HEK293 (cell line): ENCODE measurements around the gene RRP7A.
"Not testable (repeated sequence)": the region's sequence is repeated elsewhere in the genome, so short reads cannot be mapped to it uniquely, and the experiment has no call there.

ENCODE experiments used
- BCL11A ChIP-seq: fragments of 450-650 bp; formaldehyde crosslinking; IDR thresholded peaks from 2 replicates; pipeline ENCODE4 v1.5.1; 2016; ENCODE audit warnings: low read depth, missing biosample characterization, missing genetic modification characterization
- CTCF ChIP-seq: fragments of 450-650 bp; formaldehyde crosslinking; IDR thresholded peaks from 2 replicates; pipeline ENCODE4 v1.5.1; 2016; ENCODE audit warnings: missing biosample characterization, missing genetic modification characterization
- EGR2 ChIP-seq: fragments of 450-650 bp; formaldehyde crosslinking; IDR thresholded peaks from 2 replicates; pipeline ENCODE4 v1.5.1; 2016; ENCODE audit warnings: low read depth, missing biosample characterization, missing genetic modification characterization
- RBAK ChIP-seq: fragments of 450-650 bp; formaldehyde crosslinking; IDR thresholded peaks from 2 replicates; pipeline ENCODE4 v1.5.1; 2016; ENCODE audit warnings: missing biosample characterization, missing genetic modification characterization
- YY1 ChIP-seq: fragments of 450-650 bp; formaldehyde crosslinking; IDR thresholded peaks from 2 replicates; pipeline ENCODE4 v1.5.1; 2018; ENCODE audit warnings: missing biosample characterization, missing genetic modification characterization
- ZNF350 ChIP-seq: fragments of 450-650 bp; formaldehyde crosslinking; IDR thresholded peaks from 2 replicates; pipeline ENCODE4 v1.5.0; 2017; ENCODE audit warnings: missing biosample characterization, mild to moderate bottlenecking, missing genetic modification characterization
- ZSCAN5A ChIP-seq: fragments of 450-650 bp; formaldehyde crosslinking; IDR thresholded peaks from 2 replicates; pipeline ENCODE4 v1.5.1; 2016; ENCODE audit warnings: missing biosample characterization, missing genetic modification characterization

GRCh38 chr22:42515304-42515703, 4.3 kb downstream of the RRP7A start:
- TF ChIP-seq ZNF350; CTCF (tag by site-specific recombination); EGR2; ZSCAN5A (tag by site-specific recombination); YY1; RBAK (tag by site-specific recombination); BCL11A (tag by site-specific recombination): not testable (repeated sequence)
